ENCODE results near the gene PHAF1.
A peak's percentile ranks its signal among the peaks of the same experiment; 100 is the strongest.

The PHAF1 gene

GRCh38 chr16:67155295-67156142 lies 45.8 kb downstream of the PHAF1 start:
- H3K9me3 ChIP-seq (ENCODE audit: insufficient read depth, low read length, severe bottlenecking): no peaks in the 10 kb centered on the region
- H3K4me3 ChIP-seq (ENCODE audit: low read depth in 1 of 2, low read length in 2 of 2): peak overlapping the region in 1 of 2 experiments; percentile 38; a peak in 1 of 4 replicates
- peaks cover 35% of the 10 kb centered on the region for H4K20me1 ChIP-seq (ENCODE audit: insufficient read depth, low read length)
- peak; percentile 70 for ATAC-seq (ENCODE audit: insufficient read depth, low read depth)
- H3K79me2 ChIP-seq (ENCODE audit: insufficient read depth, low read length): no peaks in the 10 kb centered on the region
- peaks cover 36% of the 10 kb centered on the region for H3K4me1 ChIP-seq (ENCODE audit: insufficient read depth, low read length)
- DNase-seq: peak; percentile 76
- H3K9ac ChIP-seq (ENCODE audit: low read depth, low read length): no peak overlapping the region
- H2AFZ ChIP-seq (ENCODE audit: low read depth, low read length): no peak overlapping the region
- peak overlapping the region; percentile 62 for H3K4me2 ChIP-seq (ENCODE audit: insufficient read depth, low read length)
- H3K27ac ChIP-seq (ENCODE audit: low read length): no peak overlapping the region
- no peak for TF ChIP-seq EZH2 (IDR thresholded peaks at IDR 0.05; ENCODE audit: borderline replicate concordance, low read depth, low read length, severe bottlenecking)
- peak; percentile 94 for TF ChIP-seq CTCF (IDR thresholded peaks at IDR 0.05; ENCODE audit: borderline replicate concordance, extremely low read depth, low read length, poor library complexity, severe bottlenecking)
- H3K27me3 ChIP-seq (ENCODE audit: insufficient read depth, low read length, poor library complexity): no peaks in the 10 kb centered on the region
- peaks cover 4% of the 10 kb centered on the region; the same call in 1 of the 2 replicates for H3K36me3 ChIP-seq (ENCODE audit: insufficient read depth, low read length)

GRCh38 chr16:67156143-67156844 lies 46.6 kb downstream of the PHAF1 start:
- no peak overlapping the region for H3K4me3 ChIP-seq (ENCODE audit: low read depth in 1 of 2, low read length in 2 of 2)

GRCh38 chr16:67157106-67157748 lies 47.5 kb downstream of the PHAF1 start:
- TF ChIP-seq CTCF (IDR thresholded peaks at IDR 0.05; ENCODE audit: borderline replicate concordance, extremely low read depth, low read length, poor library complexity, severe bottlenecking) (no peak), EZH2 (IDR thresholded peaks at IDR 0.05; ENCODE audit: borderline replicate concordance, low read depth, low read length, severe bottlenecking) (no peak)
- Histone ChIP-seq H3K27ac (ENCODE audit: low read length) (no peak overlapping the region), H2AFZ (ENCODE audit: low read depth, low read length) (no peak overlapping the region), H3K79me2 (ENCODE audit: insufficient read depth, low read length) (peaks cover 6% of the 10 kb centered on the region; the same call in 1 of the 2 replicates), H3K9ac (ENCODE audit: low read depth, low read length) (no peak overlapping the region), H3K27me3 (ENCODE audit: insufficient read depth, low read length, poor library complexity) (no peaks in the 10 kb centered on the region), H3K4me2 (ENCODE audit: insufficient read depth, low read length) (no peak overlapping the region), H3K4me3 (ENCODE audit: low read depth in 1 of 2, low read length in 2 of 2) (no peak overlapping the region), H3K9me3 (ENCODE audit: insufficient read depth, low read length, severe bottlenecking) (no peaks in the 10 kb centered on the region), H4K20me1 (ENCODE audit: insufficient read depth, low read length) (peaks cover 29% of the 10 kb centered on the region), H3K4me1 (ENCODE audit: insufficient read depth, low read length) (peaks cover 52% of the 10 kb centered on the region), H3K36me3 (ENCODE audit: insufficient read depth, low read length) (peaks cover 4% of the 10 kb centered on the region; the same call in 1 of the 2 replicates)
- DNase-seq (no peak), ATAC-seq (ENCODE audit: insufficient read depth, low read depth) (no peak)

More at GRCh38 chr16:67156143-67156844, 46.6 kb downstream of the PHAF1 start:
- Histone ChIP-seq H4K20me1 (ENCODE audit: insufficient read depth, low read length) (peaks cover 33% of the 10 kb centered on the region), H3K36me3 (ENCODE audit: insufficient read depth, low read length) (peaks cover 4% of the 10 kb centered on the region; the same call in 1 of the 2 replicates), H3K79me2 (ENCODE audit: insufficient read depth, low read length) (peaks cover under 1% of the 10 kb centered on the region; the same call in 1 of the 2 replicates), H3K9me3 (ENCODE audit: insufficient read depth, low read length, severe bottlenecking) (no peaks in the 10 kb centered on the region), H3K4me2 (ENCODE audit: insufficient read depth, low read length) (no peak overlapping the region), H3K9ac (ENCODE audit: low read depth, low read length) (no peak overlapping the region), H3K27me3 (ENCODE audit: insufficient read depth, low read length, poor library complexity) (no peaks in the 10 kb centered on the region), H3K4me1 (ENCODE audit: insufficient read depth, low read length) (peaks cover 44% of the 10 kb centered on the region), H3K27ac (ENCODE audit: low read length) (no peak overlapping the region), H2AFZ (ENCODE audit: low read depth, low read length) (no peak overlapping the region)
- no peak for DNase-seq
- no peak for ATAC-seq (ENCODE audit: insufficient read depth, low read depth)
- peak; percentile 30 for TF ChIP-seq CTCF (IDR thresholded peaks at IDR 0.05; ENCODE audit: borderline replicate concordance, extremely low read depth, low read length, poor library complexity, severe bottlenecking)
- TF ChIP-seq EZH2 (IDR thresholded peaks at IDR 0.05; ENCODE audit: borderline replicate concordance, low read depth, low read length, severe bottlenecking): no peak

Measured in DND-41 (cell line).